SK-N-SH treated with all-trans-retinoic acid at 6 μM for 48 hours (cell line): ENCODE measurements around the gene FAM234B.

Experiments used
- ARNTL ChIP-seq: fragments of 450-650 bp; formaldehyde crosslinking; IDR thresholded peaks from 2 replicates; pipeline ENCODE4 v1.5.0; 2020; ENCODE audit warnings: low read depth, mild to moderate bottlenecking, moderate library complexity, borderline replicate concordance
- CREB5 ChIP-seq: fragments of 250-450 bp; sonication (Bioruptor Pico); IDR thresholded peaks from 2 replicates; pipeline ENCODE4 v1.5.1; 2020; ENCODE audit warnings: low read depth, mild to moderate bottlenecking, moderate library complexity
- CSDC2 ChIP-seq: fragments of 250-450 bp; sonication (Bioruptor Pico); IDR thresholded peaks from 2 replicates; pipeline ENCODE4 v1.5.0; 2020; ENCODE audit warnings: mild to moderate bottlenecking, moderate library complexity
- ESRRG ChIP-seq: fragments of 250-450 bp; sonication (Bioruptor Pico); IDR thresholded peaks from 2 replicates; pipeline ENCODE4 v1.6.1; 2021; ENCODE audit warnings: mild to moderate bottlenecking
- GLIS3 ChIP-seq: fragments of 250-450 bp; sonication (Bioruptor Pico); IDR thresholded peaks from 2 replicates; pipeline ENCODE4 v1.5.0; 2020; ENCODE audit warnings: mild to moderate bottlenecking, moderate library complexity
- PPARA ChIP-seq: fragments of 250-450 bp; sonication (Bioruptor Pico); IDR thresholded peaks from 2 replicates; pipeline ENCODE4 v1.5.0; 2020; ENCODE audit warnings: mild to moderate bottlenecking, borderline replicate concordance
- RARB ChIP-seq: fragments of 250-450 bp; sonication (Bioruptor Pico); IDR thresholded peaks from 2 replicates; pipeline ENCODE4 v1.8.0; 2021; ENCODE audit warnings: mild to moderate bottlenecking, moderate library complexity
- SNAI2 ChIP-seq: fragments of 250-450 bp; sonication (Bioruptor Pico); IDR thresholded peaks from 2 replicates; pipeline ENCODE4 v1.5.0; 2020; ENCODE audit warnings: mild to moderate bottlenecking, moderate library complexity
- TOX ChIP-seq: fragments of 250-450 bp; sonication (Bioruptor Pico); IDR thresholded peaks from 2 replicates; pipeline ENCODE4 v1.8.0; 2021; ENCODE audit warnings: mild to moderate bottlenecking, moderate library complexity, borderline replicate concordance
- ZC3H10 ChIP-seq: fragments of 250-450 bp; sonication (Bioruptor Pico); IDR thresholded peaks from 2 replicates; pipeline ENCODE4 v1.5.1; 2021; ENCODE audit warnings: mild to moderate bottlenecking, moderate library complexity
- ZFP30 ChIP-seq: fragments of 450-650 bp; formaldehyde crosslinking; IDR thresholded peaks from 2 replicates; pipeline ENCODE4 v1.5.0; 2022; ENCODE audit warnings: mild to moderate bottlenecking, moderate library complexity
- ZNF8 ChIP-seq: fragments of 450-650 bp; formaldehyde crosslinking; IDR thresholded peaks from 2 replicates; pipeline ENCODE4 v1.5.0; 2020; ENCODE audit warnings: mild to moderate bottlenecking, moderate library complexity
- TF ChIP-seq, protein P1 (sequence below): fragments of 250-450 bp; sonication (Bioruptor Pico); IDR thresholded peaks from 2 replicates; pipeline ENCODE4 v1.8.0; 2020; ENCODE audit warnings: mild to moderate bottlenecking, moderate library complexity, borderline replicate concordance
- TF ChIP-seq, protein P2 (sequence below): fragments of 250-450 bp; sonication (Bioruptor Pico); IDR thresholded peaks from 2 replicates; pipeline ENCODE4 v1.5.0; 2020; ENCODE audit warnings: mild to moderate bottlenecking, moderate library complexity

DNA sequence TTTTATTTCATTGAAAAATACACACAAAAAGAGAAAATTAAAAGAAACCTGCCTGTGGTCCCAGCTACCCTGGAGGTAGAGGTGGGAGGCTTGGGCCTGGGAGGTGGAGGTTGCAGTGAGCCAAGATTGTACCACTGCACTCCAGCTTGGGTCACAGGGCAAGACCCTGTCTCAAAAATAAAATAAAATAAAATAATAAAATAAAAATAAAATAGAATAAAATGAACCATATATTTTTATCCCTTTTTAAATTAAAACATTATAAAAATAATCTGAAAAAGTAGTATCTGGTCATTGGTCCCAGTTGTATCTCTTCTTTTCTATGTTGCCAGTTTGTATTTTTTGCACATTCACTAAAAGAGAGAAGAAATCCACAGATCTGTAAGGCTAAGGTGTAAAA is 16.7 kb upstream of the FAM234B start:
- TF ChIP-seq ARNTL (CRISPR knock-in tag), result no peak
- TF ChIP-seq, protein P1, sequence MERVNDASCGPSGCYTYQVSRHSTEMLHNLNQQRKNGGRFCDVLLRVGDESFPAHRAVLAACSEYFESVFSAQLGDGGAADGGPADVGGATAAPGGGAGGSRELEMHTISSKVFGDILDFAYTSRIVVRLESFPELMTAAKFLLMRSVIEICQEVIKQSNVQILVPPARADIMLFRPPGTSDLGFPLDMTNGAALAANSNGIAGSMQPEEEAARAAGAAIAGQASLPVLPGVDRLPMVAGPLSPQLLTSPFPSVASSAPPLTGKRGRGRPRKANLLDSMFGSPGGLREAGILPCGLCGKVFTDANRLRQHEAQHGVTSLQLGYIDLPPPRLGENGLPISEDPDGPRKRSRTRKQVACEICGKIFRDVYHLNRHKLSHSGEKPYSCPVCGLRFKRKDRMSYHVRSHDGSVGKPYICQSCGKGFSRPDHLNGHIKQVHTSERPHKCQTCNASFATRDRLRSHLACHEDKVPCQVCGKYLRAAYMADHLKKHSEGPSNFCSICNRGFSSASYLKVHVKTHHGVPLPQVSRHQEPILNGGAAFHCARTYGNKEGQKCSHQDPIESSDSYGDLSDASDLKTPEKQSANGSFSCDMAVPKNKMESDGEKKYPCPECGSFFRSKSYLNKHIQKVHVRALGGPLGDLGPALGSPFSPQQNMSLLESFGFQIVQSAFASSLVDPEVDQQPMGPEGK, result no peak
- no peak for TF ChIP-seq CREB5 (CRISPR knock-in tag)
- TF ChIP-seq SNAI2, result no peak
- no peak for TF ChIP-seq ZNF8 (CRISPR knock-in tag)
- no peak for TF ChIP-seq CSDC2
- TF ChIP-seq PPARA (CRISPR knock-in tag), result no peak
- no peak for TF ChIP-seq RARB (CRISPR knock-in tag)
- TF ChIP-seq, protein P2, sequence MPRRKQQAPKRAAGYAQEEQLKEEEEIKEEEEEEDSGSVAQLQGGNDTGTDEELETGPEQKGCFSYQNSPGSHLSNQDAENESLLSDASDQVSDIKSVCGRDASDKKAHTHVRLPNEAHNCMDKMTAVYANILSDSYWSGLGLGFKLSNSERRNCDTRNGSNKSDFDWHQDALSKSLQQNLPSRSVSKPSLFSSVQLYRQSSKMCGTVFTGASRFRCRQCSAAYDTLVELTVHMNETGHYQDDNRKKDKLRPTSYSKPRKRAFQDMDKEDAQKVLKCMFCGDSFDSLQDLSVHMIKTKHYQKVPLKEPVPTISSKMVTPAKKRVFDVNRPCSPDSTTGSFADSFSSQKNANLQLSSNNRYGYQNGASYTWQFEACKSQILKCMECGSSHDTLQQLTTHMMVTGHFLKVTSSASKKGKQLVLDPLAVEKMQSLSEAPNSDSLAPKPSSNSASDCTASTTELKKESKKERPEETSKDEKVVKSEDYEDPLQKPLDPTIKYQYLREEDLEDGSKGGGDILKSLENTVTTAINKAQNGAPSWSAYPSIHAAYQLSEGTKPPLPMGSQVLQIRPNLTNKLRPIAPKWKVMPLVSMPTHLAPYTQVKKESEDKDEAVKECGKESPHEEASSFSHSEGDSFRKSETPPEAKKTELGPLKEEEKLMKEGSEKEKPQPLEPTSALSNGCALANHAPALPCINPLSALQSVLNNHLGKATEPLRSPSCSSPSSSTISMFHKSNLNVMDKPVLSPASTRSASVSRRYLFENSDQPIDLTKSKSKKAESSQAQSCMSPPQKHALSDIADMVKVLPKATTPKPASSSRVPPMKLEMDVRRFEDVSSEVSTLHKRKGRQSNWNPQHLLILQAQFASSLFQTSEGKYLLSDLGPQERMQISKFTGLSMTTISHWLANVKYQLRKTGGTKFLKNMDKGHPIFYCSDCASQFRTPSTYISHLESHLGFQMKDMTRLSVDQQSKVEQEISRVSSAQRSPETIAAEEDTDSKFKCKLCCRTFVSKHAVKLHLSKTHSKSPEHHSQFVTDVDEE (CRISPR knock-in tag), result no peak
- TF ChIP-seq TOX (CRISPR knock-in tag), result no peak
- no peak for TF ChIP-seq GLIS3 (CRISPR knock-in tag)
- TF ChIP-seq ESRRG (CRISPR knock-in tag), result no peak
- TF ChIP-seq ZC3H10 (CRISPR knock-in tag), result no peak
- no peak for TF ChIP-seq ZFP30 (CRISPR knock-in tag)
